Bone marrow (tissue), 2 donors: ENCODE data around the gene GLT6D1.
"Not testable (repeated sequence)": the region's sequence is repeated elsewhere in the genome, so short reads cannot be mapped to it uniquely, and the experiment has no call there.

ENCODE experiments used
- DNase-seq, 2 donors: peaks; one replicate each; lab custom pipeline; 2025; lab: John Stamatoyannopoulos, UW

GLT6D1 gene, protein sequence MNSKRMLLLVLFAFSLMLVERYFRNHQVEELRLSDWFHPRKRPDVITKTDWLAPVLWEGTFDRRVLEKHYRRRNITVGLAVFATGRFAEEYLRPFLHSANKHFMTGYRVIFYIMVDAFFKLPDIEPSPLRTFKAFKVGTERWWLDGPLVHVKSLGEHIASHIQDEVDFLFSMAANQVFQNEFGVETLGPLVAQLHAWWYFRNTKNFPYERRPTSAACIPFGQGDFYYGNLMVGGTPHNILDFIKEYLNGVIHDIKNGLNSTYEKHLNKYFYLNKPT

DNA sequence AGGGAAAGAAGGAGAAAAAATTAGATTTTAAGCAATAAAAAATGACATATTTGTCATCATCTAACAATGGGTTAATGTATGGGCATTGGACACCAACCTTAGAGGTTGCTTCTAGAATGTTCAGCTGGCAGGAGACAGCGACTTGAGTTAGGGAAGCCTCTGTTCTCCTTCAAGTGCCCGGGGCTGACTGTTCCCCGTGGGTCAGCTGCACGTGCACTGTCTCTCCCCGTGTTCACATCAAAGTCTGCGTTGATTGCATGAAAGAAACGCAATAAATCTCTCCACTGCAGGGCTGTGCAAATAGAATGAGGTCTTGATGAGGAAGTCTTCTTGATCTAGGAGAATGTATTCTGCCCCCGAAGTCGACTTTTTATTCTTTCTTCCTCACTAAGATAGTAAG lies at the start of gene GLT6D1:
Gene GLT6D1, minus strand, starts transcription at position 345 of the 400 bp plus-strand sequence. CDS start 353 bp downstream, outside the sequence.
- DNase-seq = no peak

DNA sequence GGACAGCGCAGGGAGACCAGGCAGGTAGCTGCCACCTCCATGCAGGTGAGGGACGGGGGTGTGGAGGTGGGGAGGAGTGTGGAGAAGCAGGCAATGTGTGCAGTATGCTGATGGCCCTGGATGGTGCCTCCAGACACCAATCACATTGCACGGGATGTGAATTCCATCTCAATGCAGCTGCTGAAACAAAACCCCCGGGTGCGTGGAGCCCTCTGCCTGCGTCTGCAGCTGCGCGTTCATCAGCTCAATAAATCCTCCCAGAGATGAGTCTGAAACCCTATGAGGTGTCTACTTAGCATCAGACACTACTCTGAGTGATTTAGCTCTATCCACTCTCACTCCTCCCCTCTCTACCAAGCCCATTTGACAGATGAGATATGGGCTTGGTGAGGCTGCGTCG lies 49.7 kb upstream of the GLT6D1 start:
- DNase-seq = no peak

DNA sequence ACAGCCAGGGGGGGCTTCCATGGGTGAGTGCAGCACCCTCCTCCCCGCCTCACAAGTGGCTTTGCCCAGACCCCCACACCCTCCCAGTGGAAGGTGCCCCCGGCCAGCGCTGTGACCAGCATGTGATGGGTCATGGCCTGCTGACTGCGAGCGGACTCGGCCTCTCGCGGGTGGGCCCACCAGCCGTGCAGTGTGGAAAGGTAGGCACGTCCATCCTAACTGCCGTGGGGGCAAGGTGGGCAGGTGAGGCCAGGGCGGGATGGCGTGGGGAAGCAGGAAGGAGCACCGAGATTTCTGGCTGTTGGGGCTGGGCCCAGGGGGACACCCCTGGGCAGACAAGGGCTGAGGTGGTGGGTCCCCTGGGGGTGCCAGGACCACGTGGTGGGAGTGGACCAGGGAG lies 47.9 kb upstream of the GLT6D1 start:
- DNase-seq = no peak

DNA sequence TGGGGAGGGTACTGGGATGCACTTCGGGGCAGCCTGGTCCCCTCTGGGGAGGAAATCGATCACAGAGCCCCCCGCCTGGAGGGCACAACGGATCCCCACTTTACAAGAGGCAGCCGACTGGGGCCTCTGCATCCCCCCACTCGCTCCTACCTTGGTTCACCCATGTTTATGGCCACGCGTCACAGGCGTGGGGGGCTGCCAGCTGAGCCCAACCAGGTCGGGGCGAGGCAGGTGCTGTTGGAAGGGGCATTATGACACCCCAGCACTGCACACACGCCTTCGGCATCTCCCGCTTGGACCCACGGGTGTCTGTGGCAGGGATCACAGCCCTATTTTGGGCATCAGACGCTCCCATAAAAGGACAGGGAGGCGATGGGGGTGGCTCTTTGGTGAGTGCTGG lies 45.4 kb upstream of the GLT6D1 start:
- no peak for DNase-seq

DNA sequence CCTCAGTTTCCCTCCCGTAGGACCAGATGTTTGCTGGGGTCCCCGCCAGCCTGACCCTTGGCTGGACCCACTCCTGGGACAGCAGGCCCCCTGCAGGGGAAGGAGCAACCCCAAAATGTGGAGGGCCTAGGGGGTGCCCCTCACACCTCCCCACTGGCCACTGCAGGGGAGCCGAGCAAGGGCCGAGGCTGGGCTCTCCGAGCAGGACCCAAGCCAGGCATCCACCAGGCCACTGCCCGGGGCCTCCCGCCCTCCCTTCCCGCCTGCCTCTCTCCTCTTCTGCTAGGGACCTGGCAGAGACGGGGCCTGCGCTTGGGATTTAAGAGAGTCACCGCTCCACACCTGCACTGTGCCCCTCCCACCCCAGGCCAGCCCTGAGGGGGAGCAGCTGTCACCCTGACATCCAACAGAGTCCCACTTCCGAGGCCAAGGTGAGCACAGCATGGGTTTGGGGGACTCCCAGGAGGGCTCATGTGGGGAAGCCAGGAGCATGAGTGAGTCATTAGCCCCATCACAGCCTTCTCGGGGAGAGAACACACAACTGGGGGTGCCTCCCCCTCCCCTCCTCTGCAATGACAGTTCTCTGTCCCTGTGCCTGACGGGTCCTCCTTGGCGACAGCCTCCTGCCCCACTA lies 44.2 kb upstream of the GLT6D1 start:
- DNase-seq = no peak

DNA sequence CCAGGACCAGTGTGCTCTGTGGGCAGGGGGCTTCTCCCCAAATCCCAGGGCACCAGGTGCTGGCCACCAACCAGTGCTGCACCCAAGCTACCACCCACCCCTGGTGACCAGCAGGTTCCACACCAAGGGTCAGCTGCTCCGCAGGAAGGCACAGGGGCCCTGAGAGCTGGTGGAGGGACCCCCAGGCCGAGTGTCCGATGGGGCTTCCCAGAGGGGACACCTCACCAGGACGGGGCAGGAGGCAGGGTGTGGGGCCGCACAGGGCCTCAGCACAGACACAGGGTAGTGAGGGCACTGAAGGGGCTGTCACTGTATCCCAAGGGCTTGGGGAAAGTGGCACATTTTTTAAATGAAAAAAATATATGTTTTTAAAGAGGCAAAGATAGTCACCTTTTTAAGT lies 41.8 kb upstream of the GLT6D1 start:
- DNase-seq = no peak

DNA sequence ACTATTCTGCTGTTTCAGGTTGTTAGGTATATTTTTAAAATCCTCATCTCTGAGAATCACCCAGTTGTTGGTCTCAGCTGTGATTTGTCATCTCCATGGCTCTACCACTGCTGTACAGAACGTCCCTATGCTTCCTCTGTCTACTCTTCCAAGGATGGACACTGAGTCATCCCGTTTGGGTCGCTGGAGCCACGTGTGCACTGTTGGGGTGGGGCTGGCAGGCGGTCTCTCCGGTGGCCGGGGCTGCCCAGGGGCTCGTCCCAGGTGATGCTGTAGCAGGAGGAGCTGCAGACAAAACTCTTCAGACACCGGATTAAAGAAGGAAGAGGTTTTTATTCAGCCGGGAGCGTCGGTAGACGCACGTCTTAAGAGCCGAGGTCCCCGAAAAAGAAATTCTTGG lies 40.7 kb upstream of the GLT6D1 start:
- no peak for DNase-seq

DNA sequence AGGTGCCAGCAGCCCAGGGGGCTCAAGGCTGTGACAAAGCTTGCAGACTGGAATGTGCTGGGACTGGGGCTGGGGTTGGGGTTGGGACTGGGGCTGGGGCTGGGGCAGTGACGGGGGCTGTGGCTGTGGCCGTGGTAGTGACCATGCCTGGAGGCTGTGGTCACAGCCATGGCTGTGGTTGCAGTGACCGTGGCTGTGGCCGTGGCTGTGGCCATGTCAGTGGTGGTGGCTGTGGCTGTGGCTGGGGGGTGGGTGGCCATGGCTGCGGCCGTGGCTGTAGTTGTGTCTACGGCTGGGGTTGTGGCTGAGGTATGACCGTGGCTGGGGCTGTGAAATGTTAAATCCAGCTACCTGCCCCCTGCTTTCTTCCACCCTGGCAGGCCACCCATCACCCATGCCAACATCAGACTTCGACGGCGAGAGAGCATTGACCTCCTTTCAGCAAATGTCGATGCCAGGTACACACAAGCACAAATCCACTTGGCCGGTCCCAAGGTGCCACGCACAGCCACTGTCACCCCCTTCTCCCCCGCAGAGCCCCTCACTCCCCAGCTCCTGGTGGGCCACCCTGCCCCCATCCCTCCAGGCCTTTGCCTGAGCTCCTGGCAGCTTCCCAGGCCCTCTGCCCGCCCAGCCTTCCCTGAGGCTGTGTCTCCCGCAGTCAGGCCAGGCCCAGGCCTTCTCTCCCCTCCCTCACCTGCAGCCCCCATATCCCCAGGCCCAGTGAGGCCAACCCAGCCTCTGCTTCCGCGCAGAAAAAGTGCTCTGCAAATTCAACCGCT lies 39.1 kb upstream of the GLT6D1 start:
- DNase-seq = no peak

DNA sequence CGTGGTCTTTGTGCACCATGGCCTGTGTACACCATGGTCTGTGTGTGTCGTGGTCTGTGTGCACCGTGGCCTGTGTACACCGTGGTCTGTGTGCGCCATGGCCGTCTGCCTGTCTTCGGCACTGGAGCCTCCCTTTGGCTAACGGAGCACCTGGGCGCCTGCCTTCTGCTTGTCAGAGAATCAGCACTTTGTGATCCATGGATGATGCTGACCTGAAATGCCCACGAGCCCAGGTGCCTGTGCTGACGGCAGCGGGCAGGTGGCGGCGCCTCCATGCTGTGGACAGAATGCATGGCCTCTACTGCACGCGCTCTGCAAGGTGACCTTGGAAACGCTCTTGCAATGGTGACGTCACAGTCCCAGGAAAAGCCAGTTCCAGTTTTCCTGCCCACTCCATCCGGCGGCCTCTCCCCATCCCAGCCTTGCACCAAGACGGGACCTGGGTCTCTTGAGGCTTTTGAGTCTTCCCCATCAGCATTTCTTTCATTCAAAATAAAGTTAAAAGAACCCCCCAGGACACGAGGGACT lies 38.4 kb upstream of the GLT6D1 start:
- DNase-seq = no peak

DNA sequence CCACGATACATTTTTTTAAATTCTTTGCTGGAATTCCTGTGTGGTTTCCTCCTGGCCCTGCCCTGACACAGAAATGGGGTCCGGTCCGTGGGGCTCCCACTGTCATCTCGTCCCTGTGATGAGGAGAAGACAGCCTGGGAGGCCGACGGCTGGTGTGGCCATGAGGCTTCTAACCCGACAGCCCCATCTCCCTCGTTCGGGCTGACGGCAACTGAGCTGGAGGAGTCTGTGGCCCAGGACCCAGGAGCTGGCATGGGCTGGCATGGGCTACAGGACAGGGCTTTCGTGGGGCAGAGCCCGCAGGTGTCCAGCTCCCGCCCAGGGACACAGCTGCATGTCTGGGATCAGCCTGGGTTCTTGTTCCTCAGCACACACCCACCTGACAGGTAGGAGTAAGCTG lies 37.6 kb upstream of the GLT6D1 start:
- no peak for DNase-seq

DNA sequence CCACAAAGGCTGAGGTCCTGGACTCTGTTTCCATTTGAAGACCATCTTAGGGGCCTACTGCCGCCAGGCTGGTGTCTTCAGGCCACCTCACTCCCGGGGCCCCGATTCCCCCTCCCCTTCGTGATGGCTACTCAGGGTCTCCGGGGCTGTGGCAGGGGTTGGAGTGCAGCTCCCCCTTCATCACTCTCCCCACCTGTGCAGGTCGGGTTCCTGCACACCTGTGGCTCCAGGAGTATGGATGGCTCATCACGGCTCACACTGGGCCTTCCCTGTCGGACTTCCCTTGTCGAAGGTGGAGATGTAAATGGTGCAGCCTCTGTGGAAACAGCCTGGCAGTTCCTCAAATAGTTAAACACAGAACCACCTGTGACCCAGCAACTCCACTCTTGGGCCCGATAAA lies 35.6 kb upstream of the GLT6D1 start:
- no peak for DNase-seq

DNA sequence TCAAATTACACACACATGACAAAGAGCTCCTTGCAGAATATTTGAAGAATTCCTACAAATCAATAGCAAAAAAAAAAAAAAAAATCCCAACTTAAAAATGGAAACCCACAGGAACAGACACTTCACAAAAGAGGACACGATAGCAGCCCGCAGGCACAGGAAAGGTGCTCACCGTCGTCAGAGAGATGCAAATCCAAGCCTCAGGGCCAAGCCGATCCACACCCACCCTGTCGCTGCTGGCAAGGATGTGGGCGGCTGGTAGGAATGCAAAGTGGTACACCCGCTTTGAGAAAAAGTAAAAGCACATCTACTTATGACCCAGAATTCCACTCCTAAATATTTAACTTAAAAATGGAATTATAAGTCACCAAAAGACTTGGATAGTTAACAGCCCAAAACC lies 34.6 kb upstream of the GLT6D1 start:
- no peak for DNase-seq

DNA sequence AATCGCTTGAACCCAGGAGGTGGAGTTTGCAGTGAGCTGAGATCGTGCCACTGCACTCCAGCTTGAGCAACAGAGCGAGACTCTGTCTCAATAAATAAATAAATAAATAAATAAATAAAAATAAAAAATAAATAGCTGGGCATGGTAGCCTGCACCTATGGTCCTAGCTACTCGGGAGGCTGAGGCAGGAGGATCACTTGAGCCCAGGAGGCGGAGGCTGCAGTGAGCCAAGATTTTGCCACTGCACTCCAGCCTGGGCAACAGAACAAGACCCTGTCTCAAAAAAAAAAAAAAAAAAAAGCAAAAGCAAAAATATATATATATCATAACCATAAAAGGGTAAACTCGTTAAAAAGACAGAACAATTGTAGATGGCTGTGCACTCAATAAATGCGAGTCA lies 33.4 kb upstream of the GLT6D1 start:
- not testable (repeated sequence) for DNase-seq

DNA sequence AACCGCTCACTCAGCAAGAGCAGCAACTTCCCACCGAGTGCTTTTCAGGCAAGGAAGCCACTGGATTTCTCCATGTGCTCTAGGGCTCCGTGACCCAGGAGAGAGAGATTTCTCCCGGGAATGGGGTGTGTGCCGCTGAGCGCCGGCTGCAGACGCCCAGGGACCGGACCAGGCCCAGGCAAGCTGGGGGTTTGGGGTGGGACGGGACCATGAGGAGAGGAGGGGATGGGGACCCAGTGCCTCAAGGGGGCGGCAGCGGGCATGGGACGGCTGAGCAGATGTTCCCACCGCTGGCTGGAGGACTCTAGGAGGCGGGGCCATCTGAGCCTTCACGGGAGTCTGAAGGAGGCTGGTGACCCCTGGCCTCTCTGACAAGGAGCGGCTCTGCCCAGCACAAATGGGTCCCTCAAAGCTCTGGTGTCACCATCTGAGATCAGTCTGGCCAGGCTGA lies 32.3 kb upstream of the GLT6D1 start:
- no peak for DNase-seq

DNA sequence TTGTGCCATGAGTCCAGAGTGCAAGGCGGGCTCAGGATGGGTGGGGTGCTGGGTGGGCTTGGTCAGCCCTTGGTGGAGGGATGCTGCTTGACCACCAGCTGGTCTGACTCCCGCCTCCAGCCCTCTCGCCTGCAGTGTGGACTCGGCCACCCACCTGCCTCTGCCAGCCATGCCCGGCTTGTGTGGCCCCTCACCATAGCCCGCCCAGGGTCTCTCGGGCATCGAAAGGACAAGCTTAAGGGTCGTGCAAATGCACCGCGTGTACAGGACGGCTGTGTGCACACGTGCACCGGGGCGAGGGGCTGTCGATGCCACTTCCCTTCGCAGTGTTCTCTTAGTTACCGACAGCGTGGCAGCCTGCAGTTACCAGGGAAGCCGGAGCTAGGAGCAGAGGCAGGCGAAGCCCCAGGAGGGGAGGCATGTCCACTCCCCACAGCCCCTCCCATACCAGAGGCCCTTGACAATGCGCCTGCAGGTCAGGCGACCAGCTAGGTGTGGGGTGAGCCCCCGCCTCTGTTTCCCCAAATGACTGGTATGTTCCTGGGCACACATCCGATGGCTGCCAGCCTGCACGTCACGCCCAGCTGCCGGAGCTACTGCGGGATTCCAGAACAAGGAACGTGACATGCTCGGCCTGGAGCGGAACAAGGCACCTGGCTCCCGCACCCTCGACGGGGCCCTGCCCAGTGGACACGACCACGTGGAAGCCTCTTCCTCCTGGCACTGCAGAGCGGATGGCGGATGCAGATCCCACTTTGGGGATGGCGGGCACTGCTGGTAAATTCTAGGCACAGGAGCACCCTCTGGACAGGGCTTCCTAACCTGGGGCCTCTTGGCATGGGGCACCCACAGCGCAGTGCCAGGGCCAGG lies 31.6 kb upstream of the GLT6D1 start:
- no peak for DNase-seq

DNA sequence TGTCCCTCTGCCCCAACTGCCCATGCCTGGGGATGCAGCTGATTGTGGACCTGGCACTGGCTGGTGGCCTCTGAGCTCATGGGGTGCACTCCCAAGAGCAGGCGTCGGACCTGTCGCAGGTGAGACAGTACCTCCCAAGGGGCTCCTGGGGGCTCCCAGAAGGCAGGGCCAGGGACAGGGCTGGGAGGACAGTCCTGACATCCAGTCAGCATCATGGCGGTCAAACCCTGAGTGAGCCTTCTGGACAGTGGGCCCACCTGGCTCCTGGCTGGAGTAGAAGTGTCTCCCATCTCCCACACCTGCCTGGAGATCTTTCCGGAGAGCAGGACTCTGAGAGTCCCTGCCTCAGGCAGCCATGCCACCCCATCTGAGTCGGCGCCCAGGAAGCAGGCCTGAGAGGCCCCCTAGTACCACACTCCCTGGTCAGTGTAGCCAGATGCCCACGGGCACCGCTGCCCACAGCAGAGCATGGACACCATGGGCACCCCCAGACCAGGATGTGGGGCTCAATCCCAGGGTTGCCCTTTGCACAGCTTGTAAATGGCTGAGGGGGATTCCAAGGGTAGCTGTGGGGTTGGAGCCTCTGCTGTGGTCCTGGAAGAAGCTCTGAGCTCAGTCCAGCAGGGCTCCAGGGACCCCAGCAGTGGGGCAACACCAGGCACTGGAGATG lies 30.4 kb upstream of the GLT6D1 start:
- DNase-seq = no peak

DNA sequence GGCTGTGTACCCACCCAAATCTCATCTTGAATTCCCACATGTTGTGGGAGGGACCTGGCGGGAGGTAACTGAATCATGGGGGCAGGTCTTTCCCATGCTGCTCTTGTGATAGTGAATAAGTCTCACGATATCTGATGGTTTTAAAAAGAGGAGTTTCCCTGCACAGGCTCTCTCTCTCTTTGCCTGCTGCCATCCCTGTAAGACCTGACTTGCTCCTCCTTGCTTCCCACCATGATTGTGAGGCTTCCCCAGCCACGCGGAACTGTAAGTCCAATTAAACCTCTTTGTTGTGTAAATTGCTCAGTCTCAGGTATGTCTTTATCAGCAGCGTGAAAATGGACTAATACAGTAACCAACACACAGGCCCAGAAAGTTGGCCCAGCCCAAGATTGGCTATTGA lies 29.7 kb upstream of the GLT6D1 start:
- DNase-seq = not testable (repeated sequence)

DNA sequence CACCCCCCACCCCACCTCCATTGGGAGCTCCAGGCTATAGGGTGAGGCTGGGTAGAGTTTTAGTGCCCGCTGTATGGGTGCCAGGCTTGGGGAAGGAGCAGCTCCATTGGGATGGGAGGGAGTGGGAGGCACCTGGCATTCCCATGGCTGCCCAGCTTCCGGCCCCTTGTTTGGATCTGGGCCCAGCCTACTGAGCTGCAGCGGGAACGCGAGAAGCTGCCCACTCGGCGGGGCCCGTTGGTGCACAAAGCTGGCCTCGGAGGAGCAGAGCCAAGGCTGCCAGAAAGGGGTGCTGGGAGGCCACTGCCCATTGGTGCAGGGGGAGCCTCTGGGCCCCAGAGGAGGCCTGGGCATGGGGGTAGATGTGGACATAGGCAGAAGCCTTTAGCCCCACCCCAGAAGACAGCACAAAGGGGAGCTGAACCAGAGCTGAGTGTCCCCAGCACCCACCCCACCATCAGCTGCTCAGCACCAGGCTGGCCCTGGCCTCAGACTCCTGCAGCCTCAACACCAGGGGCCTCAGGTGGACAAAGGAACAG lies 28.2 kb upstream of the GLT6D1 start:
- no peak for DNase-seq

DNA sequence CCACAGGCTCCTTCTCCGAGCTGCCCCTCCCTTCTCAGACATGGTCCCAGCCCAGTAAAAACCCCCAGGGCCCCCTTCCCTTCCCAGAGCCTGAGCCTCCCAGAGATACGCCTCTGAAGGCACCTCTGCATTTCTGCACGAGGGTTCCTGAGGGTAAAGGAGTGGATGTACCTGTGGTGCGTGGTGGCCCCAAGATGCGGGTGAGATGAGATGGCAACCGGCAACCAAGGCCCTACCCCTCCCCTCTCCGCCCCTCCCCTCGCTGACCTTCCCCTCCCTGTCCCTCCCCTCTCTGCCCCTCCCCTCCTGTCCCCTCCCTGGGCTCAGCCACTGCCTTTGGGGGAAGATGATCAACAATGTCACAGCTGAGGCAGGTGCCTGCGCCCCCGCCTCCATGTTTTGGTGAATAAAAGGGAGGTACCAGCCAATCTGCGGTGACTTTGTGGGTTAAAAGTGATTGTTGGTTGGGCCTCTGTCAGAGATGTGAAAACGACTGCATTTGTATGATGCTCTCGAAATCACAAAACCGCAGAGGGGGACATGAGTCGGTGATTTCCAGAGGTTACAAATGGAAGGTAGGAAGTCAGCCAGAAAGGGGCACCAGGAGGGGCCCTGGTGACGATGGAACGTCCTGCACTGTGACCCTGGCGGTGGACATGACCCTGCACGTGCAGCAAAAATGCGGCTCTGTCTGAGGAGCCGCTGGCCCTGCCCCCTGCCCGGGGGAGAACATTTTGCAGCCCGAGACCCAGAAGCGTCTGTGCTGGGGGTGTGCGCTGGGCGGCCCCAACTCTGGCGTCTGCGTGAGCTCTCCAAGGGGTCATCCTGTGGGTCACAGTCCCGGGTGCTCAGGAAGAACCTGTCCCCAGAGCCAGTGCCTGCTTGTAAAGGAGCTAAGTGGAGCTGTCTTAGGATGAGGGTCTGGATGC lies 27.5 kb upstream of the GLT6D1 start:
- no peak for DNase-seq

DNA sequence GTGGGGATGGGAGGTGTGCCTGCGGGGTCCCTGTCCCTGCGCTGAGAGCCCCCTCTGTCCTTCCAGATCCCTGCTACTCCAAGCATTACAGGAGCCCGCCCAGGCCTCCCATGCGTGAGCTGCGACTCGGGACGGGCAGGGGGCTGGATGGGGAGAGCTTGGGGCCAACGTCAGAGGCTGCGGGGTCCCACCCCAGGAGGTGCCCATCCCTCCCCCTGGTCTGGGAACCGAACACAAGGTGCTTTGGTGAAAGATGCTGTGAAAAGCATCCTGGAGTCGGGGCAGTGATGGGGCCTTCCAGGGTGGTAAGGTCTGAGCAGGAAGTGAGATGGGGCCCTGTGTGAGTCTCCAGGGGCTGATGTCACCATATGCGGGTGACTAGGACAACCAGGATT lies 26.5 kb upstream of the GLT6D1 start:
- DNase-seq = no peak
